Urothelium cell line (cell line): ENCODE data around the gene KAT6B.
"Not testable (repeated sequence)": the region's sequence is repeated elsewhere in the genome, so short reads cannot be mapped to it uniquely, and the experiment has no call there.

Experiments
- DNase-seq: peaks from one replicate; pipeline ENCODE4 v3.0.0; 2011; ENCODE audit warnings: low spot score, mixed read lengths
- FAIRE-seq: peaks from 2 replicates; lab custom pipeline; 2011; peaks lifted over from hg19 to GRCh38; lab: Jason Lieb, UNC

Gene KAT6B

DNA sequence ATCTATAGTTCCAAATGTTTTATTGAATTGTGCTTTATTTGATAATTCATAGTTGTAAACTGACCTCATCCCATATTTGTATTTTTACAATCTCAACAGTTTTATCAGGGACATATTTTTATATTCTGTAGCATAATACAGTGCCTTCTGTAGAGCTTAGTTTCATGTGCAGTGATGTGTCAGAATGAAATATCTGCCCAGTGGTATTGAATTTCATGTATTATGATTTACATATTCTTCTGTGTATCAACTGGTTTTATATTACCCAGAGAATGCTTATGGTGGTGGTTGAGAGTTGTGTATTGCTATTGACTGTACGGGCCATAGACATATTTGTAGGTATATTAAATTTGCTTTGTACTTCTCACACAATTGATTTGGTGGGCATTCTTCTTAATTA is 89.9 kb downstream of the KAT6B start:
- FAIRE-seq = no peak
- DNase-seq = no peak

DNA sequence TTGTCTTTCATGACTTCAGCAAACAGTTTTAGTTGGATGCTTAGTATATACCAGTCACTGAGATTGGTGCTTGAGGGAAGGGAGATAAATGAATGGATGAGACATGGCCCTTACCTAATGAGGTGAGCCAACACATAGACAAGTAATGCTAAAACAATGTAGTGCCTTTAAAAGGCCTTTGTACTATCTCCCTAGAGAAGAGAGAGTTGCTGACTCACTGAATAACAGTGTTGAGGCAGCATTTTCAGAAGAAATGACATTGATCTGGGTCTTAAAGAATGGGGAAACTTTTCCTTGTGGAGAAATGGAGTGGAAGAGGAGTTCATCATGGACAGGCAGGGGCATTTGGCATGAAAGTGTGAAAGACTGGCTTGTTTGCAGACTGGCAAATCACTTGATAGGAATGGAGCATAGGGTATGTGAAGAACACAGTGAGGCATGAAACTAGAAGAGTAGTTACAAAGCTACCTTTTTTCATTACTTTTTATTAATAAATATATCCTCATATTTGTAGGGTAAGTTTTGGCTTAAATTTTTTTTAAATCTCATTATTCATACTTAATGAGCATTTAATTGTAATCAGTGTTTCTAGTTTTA is 91.2 kb downstream of the KAT6B start:
- DNase-seq = peak; percentile 52
- FAIRE-seq = no peak

DNA sequence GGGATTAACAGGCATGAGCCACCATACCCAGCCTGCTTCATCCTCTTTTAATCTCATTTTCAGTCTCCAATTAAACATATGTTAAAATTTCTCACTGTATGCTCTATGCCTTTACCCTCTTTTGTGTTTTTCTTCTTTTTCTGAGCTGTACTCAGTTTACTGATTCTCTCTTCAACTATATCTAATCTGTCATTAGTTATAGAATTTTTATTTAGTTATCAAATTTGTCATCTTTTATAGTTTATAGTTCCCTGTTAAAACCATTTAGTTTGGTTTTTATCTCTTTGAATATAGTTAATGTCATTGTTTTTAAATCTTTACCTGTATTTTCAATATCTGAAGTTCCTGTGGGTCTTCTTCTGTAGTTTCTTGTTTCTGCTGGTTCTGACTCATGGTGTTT is 93.3 kb downstream of the KAT6B start:
- FAIRE-seq = no peak
- DNase-seq = no peak

DNA sequence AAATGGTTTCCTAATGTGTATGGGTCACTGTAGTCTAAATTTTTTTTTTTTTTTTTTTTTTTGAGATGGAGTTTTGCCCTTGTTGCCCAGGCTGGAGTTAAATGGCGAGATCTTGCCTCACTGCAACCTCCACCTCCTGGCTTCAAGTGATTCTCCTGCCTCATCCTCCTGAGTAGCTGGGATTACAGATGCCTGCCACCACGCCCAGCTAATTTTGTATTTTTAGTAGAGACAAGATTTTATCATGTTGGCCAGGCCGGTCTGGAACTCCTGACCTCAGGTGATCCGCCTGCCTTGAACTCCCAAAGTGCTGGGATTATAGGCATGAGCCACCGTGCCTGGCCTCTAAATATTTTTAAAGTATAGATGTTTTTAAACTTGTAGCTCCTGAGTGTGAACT is 94.7 kb downstream of the KAT6B start:
- not testable (repeated sequence) for FAIRE-seq

DNA sequence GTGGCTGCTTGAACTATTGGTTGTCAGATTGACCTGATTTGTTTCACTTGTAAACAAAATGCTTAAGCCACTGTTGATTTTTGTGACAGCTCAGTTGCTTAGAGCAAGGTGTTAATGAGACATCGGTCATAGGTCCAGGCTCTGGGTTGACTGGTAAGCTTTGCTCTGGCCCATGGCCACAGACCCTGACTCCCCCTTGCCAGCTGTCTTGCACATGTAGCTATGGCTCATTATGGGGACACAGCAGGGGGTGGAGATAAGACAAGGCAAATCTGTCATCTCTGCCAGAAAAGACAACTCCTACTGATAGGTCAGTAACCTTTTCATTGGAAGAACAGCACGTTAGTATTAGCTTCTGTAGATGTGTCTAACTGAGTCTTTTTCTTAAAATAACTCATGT is 95.3 kb downstream of the KAT6B start:
- DNase-seq (no peak), FAIRE-seq (peak; percentile 17)

More for the DNA sequence above, 94.7 kb downstream of the KAT6B start:
- not testable (repeated sequence) for DNase-seq

DNA sequence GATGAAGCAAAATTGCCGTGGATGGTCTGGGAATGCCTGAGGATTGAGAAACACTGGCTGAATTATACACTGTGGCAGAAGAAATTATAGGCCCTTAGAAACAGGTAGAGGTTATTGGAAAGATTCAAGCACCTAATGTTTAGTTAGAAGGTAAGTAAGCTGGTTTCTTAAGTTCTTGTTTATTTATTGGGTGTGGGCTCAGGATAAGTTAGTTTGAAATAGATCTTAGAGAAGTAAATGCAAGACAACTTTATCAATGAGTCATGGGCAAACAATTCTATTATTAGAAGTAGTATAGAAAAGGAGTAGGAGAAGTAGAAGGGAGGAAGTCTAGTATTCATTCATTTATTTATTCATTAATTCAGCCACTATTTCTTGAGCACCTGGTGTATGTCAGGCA is 96.5 kb downstream of the KAT6B start:
- DNase-seq (no peak), FAIRE-seq (no peak)

DNA sequence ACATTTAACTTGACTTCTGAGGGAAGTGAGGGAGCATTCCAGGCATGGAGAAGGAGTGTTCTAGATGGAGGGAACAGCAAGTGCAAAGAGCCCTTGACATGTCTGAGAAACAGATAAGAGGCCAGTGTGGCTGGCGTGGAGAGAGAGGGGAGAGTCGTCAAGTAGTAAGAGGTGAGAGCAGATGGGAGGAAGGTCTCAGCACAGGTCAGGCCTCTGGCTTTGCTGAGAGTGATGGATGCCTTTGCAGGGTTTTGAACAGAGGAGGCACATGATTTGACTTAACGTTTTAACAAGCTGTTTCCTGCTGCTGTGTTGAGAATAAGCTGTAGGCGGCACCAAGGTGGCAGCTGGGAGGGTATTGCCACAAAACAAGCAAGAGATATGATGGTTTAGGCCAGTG is 97.2 kb downstream of the KAT6B start:
- DNase-seq (no peak), FAIRE-seq (no peak)

DNA sequence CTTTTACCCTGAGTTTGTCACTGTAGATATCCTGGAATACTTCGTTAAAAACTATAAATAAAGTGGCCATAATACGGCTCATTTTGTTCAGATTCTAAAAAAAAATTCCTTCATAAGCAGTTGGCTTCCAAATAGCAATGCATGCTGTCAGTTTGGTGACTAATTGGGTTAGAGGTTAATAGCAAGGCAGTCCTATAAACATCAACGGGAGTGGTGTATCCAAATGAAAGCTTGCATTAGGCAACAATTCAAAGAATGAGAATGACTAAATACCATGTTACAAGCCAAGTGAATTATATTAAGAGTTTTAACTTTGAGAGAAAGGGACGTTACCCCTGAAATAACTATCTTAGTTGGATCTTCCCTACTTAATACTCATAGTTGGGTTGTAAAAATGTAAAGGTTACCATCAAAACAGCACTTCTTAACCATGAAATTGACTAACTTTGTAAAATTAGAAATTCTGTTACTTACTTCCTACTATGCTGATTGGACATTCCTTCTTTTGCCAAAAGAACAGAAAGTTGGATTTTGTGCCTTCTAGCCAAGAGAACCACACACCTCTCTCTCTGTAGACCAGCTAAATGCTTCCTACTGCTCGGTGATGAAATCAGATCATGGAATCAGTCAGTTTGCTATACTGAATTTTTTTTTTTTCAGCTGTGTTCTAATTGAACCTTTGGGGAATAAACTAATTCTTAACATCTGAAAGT is 98.0 kb downstream of the KAT6B start:
- DNase-seq (peak; percentile 49), FAIRE-seq (no peak)

DNA sequence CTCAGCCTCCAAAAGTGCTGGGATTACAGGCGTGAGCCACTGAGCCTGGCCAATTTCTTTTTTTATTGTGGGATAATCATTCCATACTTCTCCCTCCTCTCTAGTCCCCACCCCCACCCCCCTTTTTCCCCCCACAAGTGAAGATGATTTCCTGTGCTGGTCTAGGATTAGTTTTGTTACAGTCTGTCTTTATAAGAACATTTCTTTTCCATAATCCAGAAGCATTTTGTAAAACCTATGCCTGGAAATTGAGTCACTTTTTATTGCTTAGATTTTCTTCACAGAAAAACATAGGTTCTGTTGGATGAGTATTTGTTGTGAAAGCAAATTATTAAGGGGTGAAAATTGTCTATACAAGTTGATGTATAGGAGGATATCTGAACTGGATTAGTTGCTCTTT is 98.9 kb downstream of the KAT6B start:
- no peak for FAIRE-seq
- no peak for DNase-seq

DNA sequence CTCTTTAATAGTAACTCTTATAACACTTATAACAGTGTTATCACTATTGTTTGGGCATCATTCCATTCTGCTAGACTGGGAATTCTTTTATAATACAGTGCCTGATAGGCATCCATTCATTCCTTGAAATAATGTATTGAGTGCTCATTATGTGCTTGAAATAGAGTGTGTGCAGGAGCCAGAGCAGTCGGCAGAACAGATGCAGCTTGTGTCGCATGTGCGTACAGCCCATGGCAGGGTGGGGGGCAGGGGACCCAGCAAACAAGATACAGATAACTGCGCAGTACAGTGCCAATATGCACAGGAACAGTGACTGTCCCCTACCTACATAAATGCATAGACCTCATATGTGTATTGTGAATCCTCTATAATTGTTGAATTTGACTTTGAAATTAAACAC is 99.3 kb downstream of the KAT6B start:
- FAIRE-seq (no peak), DNase-seq (no peak)

DNA sequence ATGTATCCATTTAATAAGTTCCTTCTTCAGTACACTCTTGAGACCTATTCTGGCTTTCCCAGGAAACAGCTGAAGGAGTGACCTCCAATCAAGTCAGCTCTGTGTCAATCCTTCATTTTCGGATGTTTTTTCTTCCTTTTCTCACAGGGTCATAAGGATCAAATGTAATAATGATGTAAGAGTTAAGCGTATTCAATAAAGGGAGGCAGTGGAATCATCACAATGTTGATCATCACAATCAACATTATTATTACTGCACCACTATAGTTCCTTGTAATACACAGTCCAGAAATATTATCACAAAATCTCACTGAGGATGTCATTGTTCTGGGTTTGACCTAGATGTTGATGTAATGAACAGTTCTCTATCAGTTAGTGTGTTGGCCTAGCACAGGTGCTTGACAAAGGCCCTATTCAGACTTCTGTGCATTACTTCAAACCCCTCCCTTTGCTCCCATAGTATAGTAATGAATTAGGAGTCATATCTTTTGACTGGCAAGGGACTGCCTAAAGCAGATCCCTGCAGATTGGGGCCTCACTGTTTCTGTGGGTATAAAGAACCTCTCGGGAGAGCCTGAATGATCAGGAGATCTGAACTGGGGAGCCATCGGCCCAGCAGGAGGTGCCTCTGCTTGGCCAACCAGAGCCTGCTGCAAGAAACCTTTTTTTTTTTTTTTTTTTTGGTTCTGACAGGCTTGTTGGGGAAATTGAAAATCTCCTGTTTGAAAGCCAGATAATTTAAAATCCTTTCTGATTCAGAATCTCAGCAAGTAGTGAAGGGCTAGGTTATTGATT is 100.6 kb downstream of the KAT6B start:
- no peak for DNase-seq
- no peak for FAIRE-seq

DNA sequence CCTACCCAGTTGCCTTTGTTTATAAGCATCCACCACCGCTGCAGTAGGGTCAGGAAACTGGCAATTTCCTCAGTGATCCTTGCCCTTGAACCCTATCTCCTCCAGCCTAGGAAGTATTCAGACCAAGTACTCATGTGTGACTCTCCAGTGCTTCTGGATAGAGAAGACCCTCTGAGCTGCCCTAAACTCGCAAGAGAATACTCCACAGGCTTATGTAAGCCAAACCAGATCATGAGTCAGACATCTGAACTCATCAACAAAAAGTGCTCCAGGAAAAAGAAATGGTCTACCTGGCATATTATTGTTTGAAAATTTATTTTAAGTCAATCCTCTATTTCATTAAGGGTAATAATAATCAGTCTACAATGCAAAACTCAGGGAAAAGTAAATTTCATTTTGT is 101.3 kb downstream of the KAT6B start:
- no peak for FAIRE-seq
- DNase-seq = no peak

DNA sequence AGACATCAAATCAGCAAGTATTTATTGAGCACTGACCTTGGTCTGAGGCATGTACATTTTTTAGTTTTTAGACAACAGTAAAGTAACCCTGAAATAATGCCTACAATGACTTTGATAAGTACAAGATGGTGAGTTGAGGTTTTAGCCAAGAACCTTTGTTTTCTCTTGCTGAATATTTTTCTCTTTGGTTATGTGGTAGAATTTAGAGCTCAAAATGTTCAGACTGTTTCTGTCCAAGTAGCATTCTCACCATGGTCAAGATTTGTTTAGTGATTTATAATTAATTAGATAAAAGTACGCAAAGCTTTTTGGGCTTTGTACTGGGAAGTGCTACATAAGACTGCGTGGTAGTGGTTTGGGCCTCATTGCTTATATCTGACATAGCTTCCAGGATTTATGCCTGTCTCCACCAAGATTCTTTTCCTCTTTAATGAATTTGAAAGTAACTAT is 102.4 kb downstream of the KAT6B start:
- FAIRE-seq (no peak), DNase-seq (no peak)

DNA sequence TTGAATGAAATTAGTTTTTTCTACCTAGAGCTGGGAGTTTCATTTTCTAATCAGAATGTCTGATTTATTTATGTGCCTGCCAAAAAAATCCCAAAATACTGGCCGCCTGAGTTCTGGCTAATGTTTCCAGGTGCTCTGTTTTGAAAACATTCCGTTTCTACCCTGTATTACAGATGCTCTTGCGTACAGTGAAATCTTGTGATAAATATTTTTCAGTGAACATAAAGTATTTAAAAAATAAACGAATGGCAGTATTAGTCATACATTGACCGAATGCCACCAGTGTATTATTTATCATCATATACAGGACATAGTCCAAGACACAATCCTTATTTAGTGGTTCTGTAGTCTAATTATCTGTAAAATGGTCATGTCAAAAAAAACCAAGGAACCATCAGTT is 102.8 kb downstream of the KAT6B start:
- no peak for FAIRE-seq
- DNase-seq = no peak

DNA sequence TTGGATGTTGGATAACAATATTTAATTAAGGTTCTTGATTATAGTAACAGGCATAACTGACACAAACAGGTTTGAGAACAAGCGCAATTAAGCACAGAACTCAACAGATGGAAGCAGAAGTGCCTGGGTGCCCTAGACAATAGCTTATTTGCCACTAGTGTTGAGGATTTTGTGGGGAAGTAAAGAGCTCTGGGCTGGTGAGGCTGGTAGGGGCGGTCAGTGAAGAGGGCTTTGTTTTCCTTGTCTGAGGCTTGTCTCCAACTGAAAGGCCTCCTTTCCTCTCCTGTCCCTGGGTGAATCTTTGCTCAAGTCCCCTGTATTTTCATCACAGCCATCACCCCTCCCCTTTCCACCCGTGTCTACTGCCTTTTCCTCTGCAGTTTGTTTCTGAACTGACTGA is 104.6 kb downstream of the KAT6B start:
- DNase-seq = no peak
- FAIRE-seq = no peak

DNA sequence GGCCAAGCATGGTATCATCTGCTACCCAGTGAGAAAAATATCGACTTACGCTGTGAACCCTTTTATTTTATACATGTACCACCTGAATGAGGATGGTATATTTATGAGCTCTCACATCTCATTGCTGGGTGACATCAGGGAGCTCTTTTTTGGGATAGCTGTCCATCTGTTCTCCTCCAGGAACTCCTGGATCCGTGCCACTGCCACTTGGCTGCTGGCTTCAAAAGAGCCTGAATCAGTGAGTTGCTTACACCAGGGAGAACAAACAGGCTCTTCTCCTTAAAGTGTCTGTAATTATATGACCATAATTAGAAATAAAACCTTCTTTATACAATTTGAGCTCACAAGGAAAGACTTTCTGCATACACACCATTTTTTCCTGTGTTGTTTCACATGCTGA is 106.2 kb downstream of the KAT6B start:
- DNase-seq (no peak), FAIRE-seq (no peak)

DNA sequence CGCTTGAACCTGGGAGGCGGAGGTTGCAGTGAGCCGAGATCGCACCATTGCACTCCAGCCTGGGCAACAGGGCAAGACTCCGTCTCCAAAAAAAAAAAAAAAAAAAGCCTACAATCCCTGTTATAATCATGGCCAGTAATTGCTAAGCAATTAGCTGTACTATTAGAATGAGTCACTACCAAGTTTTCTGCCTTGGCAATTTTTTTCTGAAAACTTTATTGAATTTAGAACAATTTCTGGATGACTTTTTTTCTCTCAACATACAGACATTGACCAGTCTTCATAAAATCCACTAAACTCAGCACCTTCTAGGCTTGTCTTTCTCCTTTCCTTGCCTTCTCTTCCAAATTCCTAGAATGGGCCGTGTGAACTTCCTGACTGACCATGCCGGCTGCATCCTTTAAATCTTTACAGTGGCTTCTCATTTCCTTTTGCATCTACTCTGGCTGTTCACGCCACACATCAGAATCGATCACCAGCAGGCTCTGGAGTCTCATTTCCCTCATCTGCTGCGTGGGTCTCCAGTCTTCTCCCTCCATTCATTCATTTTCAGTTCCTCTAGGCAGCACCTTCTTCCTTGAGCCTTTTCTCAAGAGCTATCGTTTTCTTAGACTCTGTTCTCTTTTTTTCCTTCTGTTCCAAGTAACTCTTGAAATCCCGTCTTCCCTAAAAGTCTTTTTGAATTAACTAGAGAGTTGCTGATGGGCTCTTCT is 107.9 kb downstream of the KAT6B start:
- FAIRE-seq = no peak
- no peak for DNase-seq

DNA sequence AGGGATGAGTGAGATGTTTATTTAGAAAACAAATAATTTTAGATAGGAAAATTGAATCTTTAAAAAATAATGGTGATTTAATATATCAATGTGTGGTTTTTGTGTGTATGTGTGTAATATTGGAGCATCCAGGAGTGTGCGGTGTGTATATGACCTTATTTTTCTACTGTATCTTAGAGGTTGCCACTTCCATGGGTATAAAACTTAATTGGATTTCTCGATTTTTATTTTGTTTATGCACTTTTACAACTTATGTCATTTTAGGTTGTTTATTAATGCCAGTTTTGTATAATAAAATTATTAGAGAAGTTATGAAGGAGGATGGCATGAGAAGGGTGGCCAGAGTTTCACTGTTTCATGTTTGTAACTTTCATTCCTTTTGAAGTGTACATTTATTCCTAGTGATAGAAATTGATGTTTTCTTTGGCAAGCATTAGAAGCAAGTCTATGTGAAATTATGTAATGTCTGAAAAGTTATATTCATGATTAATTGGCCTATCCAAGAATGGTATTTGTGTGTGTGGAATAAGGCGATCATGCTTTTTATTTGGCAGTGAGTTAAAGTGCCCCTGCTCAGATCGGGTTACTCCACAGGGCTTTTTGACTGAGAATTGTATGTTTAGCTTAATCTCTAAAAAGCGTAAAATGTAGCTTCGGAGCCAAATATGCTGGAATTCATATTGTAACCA is 110.3 kb downstream of the KAT6B start:
- DNase-seq = no peak
- no peak for FAIRE-seq

DNA sequence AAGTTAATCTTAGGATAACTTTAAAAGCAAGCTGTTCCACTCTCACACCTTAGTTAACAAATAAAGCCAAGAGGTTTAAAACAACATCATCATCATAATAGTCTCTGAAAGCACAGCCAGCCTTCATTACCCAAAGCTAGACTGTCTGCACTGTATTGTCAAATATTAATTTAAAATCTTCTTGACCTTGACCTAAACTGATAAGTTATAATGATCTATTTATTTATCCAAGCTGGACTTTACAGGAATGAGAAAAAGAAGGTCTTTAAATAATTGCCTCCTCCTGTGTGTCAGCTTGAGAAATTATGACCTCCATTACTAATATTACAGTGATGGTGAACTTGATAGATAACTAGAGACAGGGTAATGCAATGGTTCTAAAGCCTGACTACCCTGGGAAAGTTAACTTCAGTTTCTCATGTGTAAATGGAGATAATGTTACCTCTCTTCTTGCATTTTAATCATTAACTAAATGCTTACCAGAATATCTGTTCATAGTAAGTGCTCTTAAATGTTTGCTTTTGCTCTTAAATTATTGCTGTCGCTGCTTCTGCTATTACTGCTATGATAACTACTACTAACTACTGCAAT is 111.0 kb downstream of the KAT6B start:
- FAIRE-seq = no peak
- DNase-seq = no peak

DNA sequence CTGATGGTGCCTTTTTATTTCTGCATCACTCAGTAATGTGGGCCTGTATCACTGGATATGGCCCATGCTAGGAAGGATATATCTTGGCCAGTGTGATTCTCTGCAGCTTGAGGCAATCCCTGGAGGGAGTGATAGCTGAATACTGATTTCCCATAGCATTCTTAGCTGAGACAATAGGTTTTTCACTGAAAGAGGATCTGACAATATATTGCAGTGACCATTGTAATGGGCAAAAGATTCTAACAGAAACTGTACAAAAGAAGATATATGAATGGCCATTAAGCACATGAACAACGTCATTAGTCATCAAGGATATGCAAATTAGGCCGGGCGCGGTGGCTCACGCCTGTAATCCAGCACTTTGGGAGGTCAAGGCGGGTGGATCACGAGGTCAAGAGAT is 117.8 kb downstream of the KAT6B start:
- DNase-seq (no peak), FAIRE-seq (no peak)
